ENCODE measurements around the gene SMCP. TPM values are rescaled to one million over a fixed set of nuclear protein-coding genes. Genes with fewer than 3 reads are reported as not detected.

SMCP gene
- total RNA-seq, 4 donors from 2014 or later, result not detected

GRCh38 chr1:152859696-152860095 is 18.4 kb upstream of the SMCP start, which contains the start of gene LCE7A:
TSS of gene LCE7A (plus strand) at chr1:152859996. CDS start at chr1:152860698, 702 bp downstream.
- ATAC-seq, result no peak
- in situ Hi-C loops (cut with MboI; ENCODE audit: low sequenced_read_pairs in 4 of 4), result no loop called here
- Histone ChIP-seq H3K27me3 (no peaks in the 10 kb centered on the region), H3K36me3 (no peaks in the 10 kb centered on the region), H3K9me3 (no peaks in the 10 kb centered on the region), H3K27ac (no peak within 1 kb of the TSS), H3K4me1 (no peaks in the 10 kb centered on the region), H3K4me3 (no peak within 1 kb of the TSS)
- intact Hi-C loops (cut with DNase I; ENCODE audit: low total_unique reads), result no loop called here
- TF ChIP-seq POLR2A (IDR thresholded peaks at IDR 0.05), result no peak
- TF ChIP-seq CTCF (IDR thresholded peaks at IDR 0.05 in 4 of 5, conservative IDR thresholded peaks at IDR 0.05 in 1 of 5), result no peak
- DNase-seq, result no peak

GRCh38 chr1:152860129-152860528 is 18.0 kb upstream of the SMCP start:
- no peaks in the 10 kb centered on the region for H3K36me3 ChIP-seq
- ATAC-seq, result no peak
- no peak overlapping the region for H3K27ac ChIP-seq
- intact Hi-C loops (cut with DNase I; ENCODE audit: low total_unique reads) (no loop called here), in situ Hi-C loops (cut with MboI; ENCODE audit: low sequenced_read_pairs in 4 of 4) (no loop called here)
- TF ChIP-seq POLR2A (IDR thresholded peaks at IDR 0.05), result no peak
- TF ChIP-seq CTCF (IDR thresholded peaks at IDR 0.05 in 4 of 5, conservative IDR thresholded peaks at IDR 0.05 in 1 of 5), result no peak
- H3K4me1 ChIP-seq, result no peaks in the 10 kb centered on the region
- no peaks in the 10 kb centered on the region for H3K9me3 ChIP-seq
- no peak overlapping the region for H3K4me3 ChIP-seq
- H3K27me3 ChIP-seq, result no peaks in the 10 kb centered on the region
- DNase-seq, result no peak

- Histone ChIP-seq H3K9me3 (no peaks in the 10 kb centered on the region), H3K4me3 (no peak overlapping the region), H3K27me3 (no peaks in the 10 kb centered on the region), H3K4me1 (no peaks in the 10 kb centered on the region), H3K27ac (no peak overlapping the region), H3K36me3 (no peaks in the 10 kb centered on the region)
- ATAC-seq (no peak), DNase-seq (no peak)
- in situ Hi-C loops (cut with MboI; ENCODE audit: low sequenced_read_pairs in 4 of 4) (no loop called here), intact Hi-C loops (cut with DNase I; ENCODE audit: low total_unique reads) (no loop called here)
- TF ChIP-seq CTCF (IDR thresholded peaks at IDR 0.05 in 4 of 5, conservative IDR thresholded peaks at IDR 0.05 in 1 of 5) (no peak), POLR2A (IDR thresholded peaks at IDR 0.05) (no peak)
Observed at GRCh38 chr1:152861374-152861773, 16.7 kb upstream of the SMCP start.

- Histone ChIP-seq H3K4me1 (no peaks in the 10 kb centered on the region), H3K9me3 (no peaks in the 10 kb centered on the region), H3K4me3 (no peak overlapping the region), H3K27ac (no peak overlapping the region), H3K36me3 (no peaks in the 10 kb centered on the region), H3K27me3 (no peaks in the 10 kb centered on the region)
- DNase-seq (no peak), ATAC-seq (no peak)
- TF ChIP-seq CTCF (IDR thresholded peaks at IDR 0.05 in 4 of 5, conservative IDR thresholded peaks at IDR 0.05 in 1 of 5) (no peak), POLR2A (IDR thresholded peaks at IDR 0.05) (no peak)
- in situ Hi-C loops (cut with MboI; ENCODE audit: low sequenced_read_pairs in 4 of 4) (no loop called here), intact Hi-C loops (cut with DNase I; ENCODE audit: low total_unique reads) (no loop called here)
Observed at GRCh38 chr1:152864443-152864842, 13.7 kb upstream of the SMCP start.

GRCh38 chr1:152866321-152866720 is 11.8 kb upstream of the SMCP start:
- Histone ChIP-seq H3K27ac (no peak overlapping the region), H3K4me1 (no peaks in the 10 kb centered on the region), H3K36me3 (no peaks in the 10 kb centered on the region), H3K9me3 (no peaks in the 10 kb centered on the region), H3K27me3 (no peaks in the 10 kb centered on the region), H3K4me3 (no peak overlapping the region)
- ATAC-seq, result no peak
- intact Hi-C loops (cut with DNase I; ENCODE audit: low total_unique reads), result no loop called here
- in situ Hi-C loops (cut with MboI; ENCODE audit: low sequenced_read_pairs in 4 of 4), result no loop called here
- TF ChIP-seq POLR2A (IDR thresholded peaks at IDR 0.05) (no peak), CTCF (IDR thresholded peaks at IDR 0.05 in 4 of 5, conservative IDR thresholded peaks at IDR 0.05 in 1 of 5) (no peak)
- no peak for DNase-seq

All from gastrocnemius medialis (tissue), 4 donors.